ENCODE results near the gene ACTL7A. TPM values are rescaled to one million over a fixed set of nuclear protein-coding genes. Genes with fewer than 3 reads are reported as not detected.

ACTL7A gene
- total and polyA plus RNA-seq, 2 experiments from 2014 or later: not detected

- TF ChIP-seq POLR2AphosphoS5 (IDR thresholded peaks at IDR 0.05; ENCODE audit: low read depth): no peak
- no peak for TF ChIP-seq REST (IDR thresholded peaks at IDR 0.05; ENCODE audit: unreplicated experiment)
- TF ChIP-seq STAT1 (IDR thresholded peaks at IDR 0.05; ENCODE audit: unreplicated experiment): no peak
- no peak for TF ChIP-seq JUNB (IDR thresholded peaks at IDR 0.05; ENCODE audit: unreplicated experiment)
Measured at GRCh38 chr9:108857572-108857971, 4.5 kb upstream of the ACTL7A start (continued).

- H3K9me3 Mint-ChIP-seq: no peaks in the 10 kb centered on the region
- no peak overlapping the region for H3K27ac Mint-ChIP-seq
- ATAC-seq (no peak), DNase-seq (ENCODE audit: low spot score) (no peak)
- H3K79me2 ChIP-seq (replicated peaks; ENCODE audit: insufficient read depth): no peaks in the 10 kb centered on the region
- H3K36me3 ChIP-seq (ENCODE audit: insufficient read depth): no peaks in the 10 kb centered on the region
- no peak for TF ChIP-seq EZH2phosphoT487 (IDR thresholded peaks at IDR 0.05; ENCODE audit: unreplicated experiment)
- TF ChIP-seq ZNF462 (CRISPR knock-in tag; IDR thresholded peaks at IDR 0.05): no peak
- no peak for TF ChIP-seq REST (IDR thresholded peaks at IDR 0.05; ENCODE audit: unreplicated experiment)
- no peak for TF ChIP-seq ZNF114 (CRISPR knock-in tag; IDR thresholded peaks at IDR 0.05)
- H3K27me3 Mint-ChIP-seq (ENCODE audit: insufficient read depth, low read depth, poor library complexity): peaks cover 9% of the 10 kb centered on the region
- no peak overlapping the region for H3K4me2 ChIP-seq
- H3K4me3 Mint-ChIP-seq: no peak overlapping the region
- no peaks in the 10 kb centered on the region for H3K36me3 Mint-ChIP-seq (ENCODE audit: low read depth)
- no peak overlapping the region for H2AFZ ChIP-seq
- H3K4me1 Mint-ChIP-seq: no peaks in the 10 kb centered on the region
- no peaks in the 10 kb centered on the region for H4K20me1 ChIP-seq (replicated peaks; ENCODE audit: insufficient read depth)
- no peaks in the 10 kb centered on the region for H3K4me1 ChIP-seq (ENCODE audit: insufficient read depth)
- H3K27ac ChIP-seq (ENCODE audit: low read depth): no peak overlapping the region
- no peaks in the 10 kb centered on the region for H3F3A ChIP-seq (replicated peaks; ENCODE audit: low read depth)
- H3K4me3 ChIP-seq: no peak overlapping the region
- H3K9me2 ChIP-seq (ENCODE audit: insufficient read depth): no peaks in the 10 kb centered on the region
- no peaks in the 10 kb centered on the region for H3K27me3 ChIP-seq (ENCODE audit: insufficient read depth)
Measured at GRCh38 chr9:108859459-108860114, 2.5 kb upstream of the ACTL7A start.
